GM20000 (cell line): ENCODE measurements around the gene DUSP11.
"Not testable (repeated sequence)": the region's sequence is repeated elsewhere in the genome, so short reads cannot be mapped to it uniquely, and the experiment has no call there.

Source experiments
- DNase-seq: peaks from one replicate; pipeline ENCODE4 v3.0.0; 2012; ENCODE audit warnings: low spot score
- TF ChIP-seq, protein P1 (sequence below): IDR thresholded peaks from 2 replicates; pipeline ENCODE4 v1.5.1; 2012; ENCODE audit warnings: mild to moderate bottlenecking, control low read depth; ENCODE audit errors: extremely low read depth, missing control alignments

DUSP11 gene

GRCh38 chr2:73730810-73731209 lies 49.1 kb downstream of the DUSP11 start:
- TF ChIP-seq, protein P1, sequence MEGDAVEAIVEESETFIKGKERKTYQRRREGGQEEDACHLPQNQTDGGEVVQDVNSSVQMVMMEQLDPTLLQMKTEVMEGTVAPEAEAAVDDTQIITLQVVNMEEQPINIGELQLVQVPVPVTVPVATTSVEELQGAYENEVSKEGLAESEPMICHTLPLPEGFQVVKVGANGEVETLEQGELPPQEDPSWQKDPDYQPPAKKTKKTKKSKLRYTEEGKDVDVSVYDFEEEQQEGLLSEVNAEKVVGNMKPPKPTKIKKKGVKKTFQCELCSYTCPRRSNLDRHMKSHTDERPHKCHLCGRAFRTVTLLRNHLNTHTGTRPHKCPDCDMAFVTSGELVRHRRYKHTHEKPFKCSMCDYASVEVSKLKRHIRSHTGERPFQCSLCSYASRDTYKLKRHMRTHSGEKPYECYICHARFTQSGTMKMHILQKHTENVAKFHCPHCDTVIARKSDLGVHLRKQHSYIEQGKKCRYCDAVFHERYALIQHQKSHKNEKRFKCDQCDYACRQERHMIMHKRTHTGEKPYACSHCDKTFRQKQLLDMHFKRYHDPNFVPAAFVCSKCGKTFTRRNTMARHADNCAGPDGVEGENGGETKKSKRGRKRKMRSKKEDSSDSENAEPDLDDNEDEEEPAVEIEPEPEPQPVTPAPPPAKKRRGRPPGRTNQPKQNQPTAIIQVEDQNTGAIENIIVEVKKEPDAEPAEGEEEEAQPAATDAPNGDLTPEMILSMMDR, result no peak
- no peak for DNase-seq

DNA sequence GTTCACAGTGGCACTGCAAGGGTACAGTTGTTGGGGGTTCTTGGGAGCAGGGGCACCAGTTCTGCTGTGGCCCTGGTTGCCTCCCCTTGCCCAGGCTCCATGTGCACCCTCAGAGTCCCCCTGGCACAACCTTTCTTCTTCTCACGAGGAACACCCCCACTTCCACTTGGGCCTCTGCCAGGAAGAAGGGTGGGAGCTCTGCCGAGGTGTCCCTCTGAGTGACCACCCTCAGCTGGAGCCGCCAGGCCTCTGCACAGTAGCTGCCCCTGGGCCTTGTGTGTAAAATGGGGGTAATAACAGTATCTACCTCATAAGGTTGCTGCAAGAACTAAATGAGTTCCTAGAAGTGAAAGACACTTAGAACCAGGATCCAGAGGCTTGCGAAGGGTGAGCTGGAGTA lies 51.2 kb downstream of the DUSP11 start:
- TF ChIP-seq, protein P1, result no peak
- DNase-seq, result no peak

- DNase-seq, result no peak
- TF ChIP-seq, protein P1, result no peak
Observed at GRCh38 chr2:73728043-73728442, 51.9 kb downstream of the DUSP11 start.

DNA sequence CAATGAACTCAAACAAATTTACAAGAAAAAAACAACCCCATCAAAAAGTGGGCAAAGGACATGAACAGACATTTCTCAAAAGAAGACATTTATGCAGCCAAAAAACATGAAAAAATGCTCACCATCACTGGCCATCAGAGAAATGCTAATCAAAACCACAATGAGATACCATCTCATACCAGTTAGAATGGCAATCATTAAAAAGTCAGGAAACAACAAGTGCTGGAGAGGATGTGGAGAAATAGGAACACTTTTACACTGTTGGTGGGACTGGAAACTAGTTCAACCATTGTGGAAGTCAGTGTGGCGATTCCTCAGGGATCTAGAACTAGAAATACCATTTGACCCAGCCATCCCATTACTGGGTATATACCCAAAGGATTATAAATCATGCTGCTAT lies 53.2 kb downstream of the DUSP11 start:
- DNase-seq, result not testable (repeated sequence)

- TF ChIP-seq, protein P1, result no peak
- no peak for DNase-seq
Observed at GRCh38 chr2:73718851-73719621, 60.9 kb downstream of the DUSP11 start.

GRCh38 chr2:73718421-73718820 lies 61.5 kb downstream of the DUSP11 start:
- TF ChIP-seq, protein P1, result no peak
- no peak for DNase-seq

DNA sequence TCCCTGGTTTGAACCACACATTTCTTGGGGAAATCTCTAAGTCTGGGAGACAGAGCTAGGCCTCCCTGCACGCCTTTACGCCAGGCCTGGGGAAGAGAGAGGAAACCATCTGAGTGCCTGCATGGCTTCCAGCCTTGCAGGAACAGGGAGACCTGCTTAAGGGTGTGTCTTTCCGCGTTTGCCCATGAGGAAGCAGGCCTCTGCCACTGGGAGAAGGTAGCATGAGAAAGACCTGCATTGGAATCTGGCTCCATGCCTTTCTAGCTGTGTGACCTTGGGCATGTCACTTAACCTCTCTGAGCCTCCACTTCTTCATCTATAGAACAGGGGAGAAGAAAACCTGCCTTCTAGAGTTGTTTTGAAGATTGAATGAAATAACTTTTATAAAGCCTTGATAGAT lies 62.2 kb downstream of the DUSP11 start:
- DNase-seq, result not testable (repeated sequence)

DNA sequence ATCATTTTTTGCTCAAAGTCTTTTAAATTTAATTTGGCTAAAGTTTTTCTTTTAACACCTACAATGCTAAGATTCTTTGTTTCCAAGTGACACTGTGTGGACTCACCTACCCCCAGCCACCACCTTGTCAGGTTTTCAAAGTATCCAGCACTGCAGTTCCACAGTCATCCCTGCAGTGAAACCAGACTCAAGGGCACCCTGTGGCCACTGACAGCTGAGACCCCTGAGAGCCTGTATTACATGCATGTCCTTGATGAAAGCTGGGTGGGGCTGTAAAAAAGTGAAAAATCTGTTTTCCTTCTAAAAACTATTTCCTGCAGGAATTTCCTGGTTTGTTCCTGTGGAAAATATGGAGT lies 62.7 kb downstream of the DUSP11 start:
- no peak for DNase-seq
- TF ChIP-seq, protein P1, result no peak
